BJ (cell line): ENCODE data around the gene AGTRAP. TPM values are rescaled to one million over a fixed set of nuclear protein-coding genes. Genes with fewer than 3 reads are reported as not detected.

Experiments
- CTCF ChIA-PET: fragments of 350-600 bp; formaldehyde crosslinking; extraction: SDS; loops from one replicate; lab custom pipeline; 2021; ENCODE audit warnings: antibody characterized with exemption, inconsistent platforms; lab: Yijun Ruan, JAX
- POLR2A ChIA-PET: fragments of 300-600 bp; sonication (Branson Sonifier 250); formaldehyde crosslinking; extraction: SDS; loops from one replicate; lab custom pipeline; 2021; ENCODE audit warnings: antibody characterized with exemption; lab: Charles Lee
- DNase-seq: peaks from one replicate; pipeline ENCODE4 v3.0.0-alpha.2; 2011; ENCODE audit warnings: low read depth
- H3K27me3 ChIP-seq: 2 replicates; pipeline ENCODE4 v1.6.0; 2011; ENCODE audit warnings: low read length; ENCODE audit not compliant: control insufficient read depth, insufficient read depth
- H3K36me3 ChIP-seq: 2 replicates; pipeline ENCODE4 v1.5.1; 2011; ENCODE audit warnings: low read length; ENCODE audit not compliant: control insufficient read depth, insufficient read depth
- H3K4me3 ChIP-seq: 2 replicates; pipeline ENCODE4 v1.5.1; 2011; ENCODE audit warnings: low read depth, mild to moderate bottlenecking, control low read depth, low read length
- polyA plus RNA-seq: library from polyadenylated mRNA; depleted of rRNA; stranded (reverse); fragments of >200 nt; gene quantifications from 2 replicates; pipeline ENCODE4 v1.2.3, GENCODE V29; 2011
- TF ChIP-seq, protein P1 (sequence below): IDR thresholded peaks from 2 replicates; pipeline ENCODE4 v1.5.1; 2011; ENCODE audit warnings: low read depth, mild to moderate bottlenecking, control low read depth, inconsistent platforms, low read length, moderate library complexity; ENCODE audit not compliant: insufficient read depth

AGTRAP gene
- polyA plus RNA-seq, 1 experiment: 64.5 TPM

- CTCF ChIA-PET: interaction anchor here (1.0 to 7.1 kb wide), 8 partner anchors 12 to 684 kb away, joined by 3 to 86 read pairs (median 16); partner anchors contain the start of genes AGTRAP, FBXO2 and FBXO6
- H3K36me3 ChIP-seq: no peaks in the 10 kb centered on the region
- POLR2A ChIA-PET: no interaction called here
- TF ChIP-seq, protein P1, sequence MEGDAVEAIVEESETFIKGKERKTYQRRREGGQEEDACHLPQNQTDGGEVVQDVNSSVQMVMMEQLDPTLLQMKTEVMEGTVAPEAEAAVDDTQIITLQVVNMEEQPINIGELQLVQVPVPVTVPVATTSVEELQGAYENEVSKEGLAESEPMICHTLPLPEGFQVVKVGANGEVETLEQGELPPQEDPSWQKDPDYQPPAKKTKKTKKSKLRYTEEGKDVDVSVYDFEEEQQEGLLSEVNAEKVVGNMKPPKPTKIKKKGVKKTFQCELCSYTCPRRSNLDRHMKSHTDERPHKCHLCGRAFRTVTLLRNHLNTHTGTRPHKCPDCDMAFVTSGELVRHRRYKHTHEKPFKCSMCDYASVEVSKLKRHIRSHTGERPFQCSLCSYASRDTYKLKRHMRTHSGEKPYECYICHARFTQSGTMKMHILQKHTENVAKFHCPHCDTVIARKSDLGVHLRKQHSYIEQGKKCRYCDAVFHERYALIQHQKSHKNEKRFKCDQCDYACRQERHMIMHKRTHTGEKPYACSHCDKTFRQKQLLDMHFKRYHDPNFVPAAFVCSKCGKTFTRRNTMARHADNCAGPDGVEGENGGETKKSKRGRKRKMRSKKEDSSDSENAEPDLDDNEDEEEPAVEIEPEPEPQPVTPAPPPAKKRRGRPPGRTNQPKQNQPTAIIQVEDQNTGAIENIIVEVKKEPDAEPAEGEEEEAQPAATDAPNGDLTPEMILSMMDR: no peak
- peaks cover 2% of the 10 kb centered on the region for H3K27me3 ChIP-seq
- DNase-seq: no peak
- H3K4me3 ChIP-seq: no peak overlapping the region
Observed at GRCh38 chr1:11721311-11721710, 14.6 kb upstream of the AGTRAP start.

DNA sequence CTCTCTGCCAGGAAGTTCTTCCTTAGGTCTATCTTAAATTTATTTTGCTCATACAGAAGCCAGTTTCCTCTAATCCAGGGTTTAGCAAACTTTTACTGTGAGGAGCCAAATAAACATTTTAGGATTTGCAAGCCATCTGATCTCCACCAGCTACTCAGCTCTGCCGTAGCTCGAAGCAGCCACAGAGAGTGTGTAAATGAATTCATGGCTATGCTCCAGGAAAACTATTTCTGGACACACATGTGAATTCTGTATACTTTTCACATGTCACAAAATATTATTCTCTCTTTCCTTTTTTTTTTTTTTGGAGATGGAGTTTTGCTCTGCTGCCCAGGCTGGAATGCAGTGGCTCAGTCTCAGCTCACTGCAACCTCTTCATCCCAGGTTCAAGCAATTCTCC is 13.4 kb upstream of the AGTRAP start:
- ChIA-PET CTCF (interaction anchor here (0.9 to 7.1 kb wide), 4 partner anchors 8 to 685 kb away, joined by 3 to 86 read pairs (median 4); no protein-coding TSS in a partner anchor), POLR2A (no interaction called here)
- DNase-seq: no peak
- Histone ChIP-seq H3K36me3 (no peaks in the 10 kb centered on the region), H3K4me3 (no peak overlapping the region), H3K27me3 (peaks cover 2% of the 10 kb centered on the region)
- TF ChIP-seq, protein P1: no peak

GRCh38 chr1:11725616-11726015 is 10.3 kb upstream of the AGTRAP start:
- DNase-seq: no peak
- H3K27me3 ChIP-seq: no peaks in the 10 kb centered on the region; the same call in none of the 2 replicates
- TF ChIP-seq, protein P1: no peak
- no peaks in the 10 kb centered on the region for H3K36me3 ChIP-seq
- H3K4me3 ChIP-seq: no peak overlapping the region
- ChIA-PET POLR2A (no interaction called here), CTCF (interaction anchor here (0.7 to 7.1 kb wide), 3 partner anchors 10 to 78 kb away, joined by 3 to 86 read pairs (median 4); no protein-coding TSS in a partner anchor)

DNA sequence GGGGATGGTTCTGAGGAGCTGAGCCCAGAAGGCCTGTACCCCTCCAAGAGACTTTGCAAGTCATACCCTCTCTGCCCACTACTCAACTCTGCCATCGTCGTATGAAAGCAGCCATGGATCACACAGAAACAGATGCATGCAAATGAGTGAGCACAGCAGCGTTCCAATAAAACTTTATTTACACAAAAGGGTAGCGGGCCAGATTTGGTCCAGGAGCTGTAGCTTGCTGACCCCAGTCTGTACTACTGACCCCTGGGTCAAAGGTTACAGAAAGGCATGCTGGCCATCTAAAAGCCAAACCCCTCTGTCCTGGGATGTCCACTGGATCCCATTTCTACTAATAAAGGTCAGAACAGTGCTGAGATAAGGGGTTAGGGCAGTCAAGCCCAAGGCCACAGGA is 8.8 kb upstream of the AGTRAP start:
- no peaks in the 10 kb centered on the region; the same call in 1 of the 2 replicates for H3K27me3 ChIP-seq
- TF ChIP-seq, protein P1: no peak
- H3K4me3 ChIP-seq: no peak overlapping the region
- CTCF ChIA-PET: interaction anchor here (1.4 kb wide), 1 partner anchor 16 kb away, joined by 3 read pairs; no protein-coding TSS in a partner anchor
- POLR2A ChIA-PET: no interaction called here
- DNase-seq: no peak
- no peaks in the 10 kb centered on the region for H3K36me3 ChIP-seq

DNA sequence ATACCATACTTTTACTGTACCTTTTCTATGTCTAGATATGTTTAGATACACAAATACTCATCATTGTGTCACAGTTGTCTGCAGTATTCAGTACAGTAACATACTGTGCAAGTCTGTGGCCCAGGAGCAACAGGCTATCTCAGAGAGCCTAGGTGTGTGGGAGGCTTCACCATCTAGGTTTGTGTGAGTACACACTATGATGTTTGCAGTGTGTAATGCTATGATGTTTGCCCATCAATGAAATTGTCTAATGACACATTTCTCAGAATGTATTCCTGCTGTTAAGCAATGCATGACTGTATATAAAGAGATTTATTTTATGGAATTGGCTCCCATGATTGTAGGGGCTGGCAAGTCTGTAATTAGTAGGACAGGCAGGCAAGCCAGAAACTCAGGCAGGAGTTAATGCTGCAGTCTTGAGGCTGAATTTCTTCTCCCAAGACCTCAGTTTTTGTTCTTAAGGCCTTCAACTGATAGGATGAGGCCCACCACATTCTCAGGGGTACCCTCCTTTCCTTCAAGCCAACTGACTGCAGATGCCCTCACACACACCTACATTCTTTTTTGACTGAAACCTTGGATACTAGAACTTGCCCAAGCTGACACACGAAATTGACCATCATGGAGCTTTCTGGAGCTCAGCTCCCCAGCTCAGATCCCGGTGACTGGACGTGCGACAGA is 7.7 kb upstream of the AGTRAP start:
- ChIA-PET CTCF (interaction anchor here (1.0 kb wide), 1 partner anchor 9 kb away, joined by 5 read pairs; no protein-coding TSS in a partner anchor), POLR2A (no interaction called here)
- TF ChIP-seq, protein P1: no peak
- H3K27me3 ChIP-seq: no peaks in the 10 kb centered on the region; the same call in 1 of the 2 replicates
- H3K4me3 ChIP-seq: no peak overlapping the region
- H3K36me3 ChIP-seq: no peaks in the 10 kb centered on the region
- DNase-seq: no peak
